IPS DF 6.9 (cell line): Measurements from ENCODE around the gene MIA3.

ENCODE experiments used
- DNase-seq: peaks from one replicate; pipeline ENCODE4 v3.0.0-alpha.2; 2013; ENCODE audit warnings: low read depth, low spot score
- H3K27ac ChIP-seq: one replicate; pipeline ENCODE4 v1.5.1; 2013; ENCODE audit warnings: low read length, control low read depth
- H3K27me3 ChIP-seq: 2 replicates; pipeline ENCODE4 v1.6.1; 2013; ENCODE audit warnings: mild to moderate bottlenecking, low read length; ENCODE audit not compliant: control insufficient read depth, insufficient read depth
- H3K36me3 ChIP-seq: 2 replicates; pipeline ENCODE4 v1.6.1; 2013; ENCODE audit warnings: low read length; ENCODE audit not compliant: control insufficient read depth, insufficient read depth
- H3K4me1 ChIP-seq: 2 replicates; pipeline ENCODE4 v1.6.1; 2013; ENCODE audit warnings: low read length; ENCODE audit not compliant: control insufficient read depth, insufficient read depth
- H3K4me3 ChIP-seq: 2 replicates; pipeline ENCODE4 v1.5.1; 2013; ENCODE audit warnings: mild to moderate bottlenecking, low read length
- H3K9me3 ChIP-seq: 2 replicates; pipeline ENCODE4 v1.6.1; 2013; ENCODE audit warnings: low read length, inconsistent platforms; ENCODE audit not compliant: control insufficient read depth, insufficient read depth
- WGBS: extraction: QIAGEN DNeasy Blood & Tissue Kit; methylation state at CpG from one replicate; pipeline ENCODE4 v1.1.7; 2013; ENCODE audit warnings: mixed read lengths, missing lambda C conversion rate; ENCODE audit not compliant: insufficient read length, insufficient coverage; 5-methylcytosine and 5-hydroxymethylcytosine counted together

The MIA3 gene

GRCh38 chr1:222622765-222623164 lies 4.9 kb downstream of the MIA3 start:
- Histone ChIP-seq H3K9me3 (no peaks in the 10 kb centered on the region), H3K4me1 (no peaks in the 10 kb centered on the region), H3K4me3 (no peak overlapping the region), H3K36me3 (peaks cover 6% of the 10 kb centered on the region; the same call in 1 of the 2 replicates), H3K27ac (no peak overlapping the region), H3K27me3 (no peaks in the 10 kb centered on the region)
- no CpG with 5 or more reads among the region's 5 CpGs for WGBS
- DNase-seq, result no peak

- DNase-seq, result no peak
- no peak overlapping the region for H3K27ac ChIP-seq
- H3K36me3 ChIP-seq, result peaks cover 11% of the 10 kb centered on the region; the same call in 1 of the 2 replicates
- H3K4me1 ChIP-seq, result no peaks in the 10 kb centered on the region
- H3K27me3 ChIP-seq, result no peaks in the 10 kb centered on the region
- no peak overlapping the region for H3K4me3 ChIP-seq
- H3K9me3 ChIP-seq, result no peaks in the 10 kb centered on the region
Observed at GRCh38 chr1:222623458-222623857, 5.6 kb downstream of the MIA3 start.

- Histone ChIP-seq H3K9me3 (no peaks in the 10 kb centered on the region), H3K27ac (no peak overlapping the region), H3K27me3 (no peaks in the 10 kb centered on the region), H3K4me3 (no peak overlapping the region), H3K4me1 (no peaks in the 10 kb centered on the region), H3K36me3 (peaks cover 13% of the 10 kb centered on the region; the same call in 1 of the 2 replicates)
- no CpG with 5 or more reads among the region's 7 CpGs for WGBS
- no peak for DNase-seq
Observed at GRCh38 chr1:222624214-222624613, 6.3 kb downstream of the MIA3 start.

GRCh38 chr1:222627232-222627631 lies 9.3 kb downstream of the MIA3 start:
- no peaks in the 10 kb centered on the region for H3K4me1 ChIP-seq
- H3K9me3 ChIP-seq, result no peaks in the 10 kb centered on the region
- DNase-seq, result no peak
- no peak overlapping the region for H3K27ac ChIP-seq
- H3K4me3 ChIP-seq, result no peak overlapping the region
- 100% methylated on average over 1 of the region's 6 CpGs for WGBS
- peaks cover 13% of the 10 kb centered on the region; the same call in 1 of the 2 replicates for H3K36me3 ChIP-seq
- no peaks in the 10 kb centered on the region for H3K27me3 ChIP-seq

GRCh38 chr1:222629921-222630535 lies 12.1 kb downstream of the MIA3 start:
- WGBS, result no CpG with 5 or more reads among the region's 7 CpGs
- H3K27me3 ChIP-seq, result no peaks in the 10 kb centered on the region
- H3K9me3 ChIP-seq, result no peaks in the 10 kb centered on the region
- no peak for DNase-seq
- H3K4me3 ChIP-seq, result no peak overlapping the region
- H3K27ac ChIP-seq, result no peak overlapping the region
- peaks cover 13% of the 10 kb centered on the region; the same call in 1 of the 2 replicates for H3K36me3 ChIP-seq
- no peaks in the 10 kb centered on the region for H3K4me1 ChIP-seq

GRCh38 chr1:222631611-222632208 lies 13.8 kb downstream of the MIA3 start:
- H3K4me3 ChIP-seq, result no peak overlapping the region
- no peak overlapping the region for H3K27ac ChIP-seq
- H3K4me1 ChIP-seq, result no peaks in the 10 kb centered on the region
- no peaks in the 10 kb centered on the region for H3K9me3 ChIP-seq
- no peak for DNase-seq
- WGBS, result no CpG with 5 or more reads among the region's 3 CpGs
- peaks cover 13% of the 10 kb centered on the region; the same call in 1 of the 2 replicates for H3K36me3 ChIP-seq
- no peaks in the 10 kb centered on the region for H3K27me3 ChIP-seq

- no CpG with 5 or more reads among the region's 2 CpGs for WGBS
- peaks cover 7% of the 10 kb centered on the region; the same call in 1 of the 2 replicates for H3K36me3 ChIP-seq
Observed at GRCh38 chr1:222632749-222633148, 14.9 kb downstream of the MIA3 start.

GRCh38 chr1:222634180-222635013 lies 16.5 kb downstream of the MIA3 start:
- no peaks in the 10 kb centered on the region; the same call in 1 of the 2 replicates for H3K36me3 ChIP-seq
- no peak overlapping the region for H3K4me3 ChIP-seq
- no peaks in the 10 kb centered on the region for H3K9me3 ChIP-seq
- H3K27me3 ChIP-seq, result no peaks in the 10 kb centered on the region
- no peak overlapping the region for H3K27ac ChIP-seq
- DNase-seq, result peak; percentile 52
- WGBS, result no CpG with 5 or more reads among the region's 7 CpGs
- H3K4me1 ChIP-seq, result no peaks in the 10 kb centered on the region

More at GRCh38 chr1:222632749-222633148, 14.9 kb downstream of the MIA3 start:
- Histone ChIP-seq H3K4me1 (no peaks in the 10 kb centered on the region), H3K9me3 (no peaks in the 10 kb centered on the region), H3K27me3 (no peaks in the 10 kb centered on the region), H3K4me3 (no peak overlapping the region), H3K27ac (no peak overlapping the region)
- DNase-seq, result no peak

- Histone ChIP-seq H3K9me3 (no peaks in the 10 kb centered on the region), H3K27ac (no peak overlapping the region), H3K4me1 (no peaks in the 10 kb centered on the region), H3K36me3 (no peaks in the 10 kb centered on the region; the same call in 1 of the 2 replicates), H3K4me3 (no peak overlapping the region), H3K27me3 (no peaks in the 10 kb centered on the region)
- no CpG with 5 or more reads among the region's 5 CpGs for WGBS
- no peak for DNase-seq
Observed at GRCh38 chr1:222641269-222641948, 23.5 kb downstream of the MIA3 start.

- no peak for DNase-seq
- no peak overlapping the region for H3K27ac ChIP-seq
- WGBS, result no CpG with 5 or more reads among the region's 1 CpG
Observed at GRCh38 chr1:222642468-222642867, 24.6 kb downstream of the MIA3 start.

More at GRCh38 chr1:222642468-222642867, 24.6 kb downstream of the MIA3 start:
- no peak overlapping the region for H3K4me3 ChIP-seq
- H3K36me3 ChIP-seq, result no peaks in the 10 kb centered on the region; the same call in 1 of the 2 replicates
- H3K4me1 ChIP-seq, result no peaks in the 10 kb centered on the region
- H3K27me3 ChIP-seq, result no peaks in the 10 kb centered on the region
- H3K9me3 ChIP-seq, result no peaks in the 10 kb centered on the region
